HG03196 (cell line): ENCODE results near the gene LAMA4.

Experiments used
- ATAC-seq: cut with Tn5 transposase; IDR thresholded peaks from one replicate; pipeline ENCODE4 v1.9.1; 2021; ENCODE audit not compliant: unreplicated experiment

The LAMA4 gene

DNA sequence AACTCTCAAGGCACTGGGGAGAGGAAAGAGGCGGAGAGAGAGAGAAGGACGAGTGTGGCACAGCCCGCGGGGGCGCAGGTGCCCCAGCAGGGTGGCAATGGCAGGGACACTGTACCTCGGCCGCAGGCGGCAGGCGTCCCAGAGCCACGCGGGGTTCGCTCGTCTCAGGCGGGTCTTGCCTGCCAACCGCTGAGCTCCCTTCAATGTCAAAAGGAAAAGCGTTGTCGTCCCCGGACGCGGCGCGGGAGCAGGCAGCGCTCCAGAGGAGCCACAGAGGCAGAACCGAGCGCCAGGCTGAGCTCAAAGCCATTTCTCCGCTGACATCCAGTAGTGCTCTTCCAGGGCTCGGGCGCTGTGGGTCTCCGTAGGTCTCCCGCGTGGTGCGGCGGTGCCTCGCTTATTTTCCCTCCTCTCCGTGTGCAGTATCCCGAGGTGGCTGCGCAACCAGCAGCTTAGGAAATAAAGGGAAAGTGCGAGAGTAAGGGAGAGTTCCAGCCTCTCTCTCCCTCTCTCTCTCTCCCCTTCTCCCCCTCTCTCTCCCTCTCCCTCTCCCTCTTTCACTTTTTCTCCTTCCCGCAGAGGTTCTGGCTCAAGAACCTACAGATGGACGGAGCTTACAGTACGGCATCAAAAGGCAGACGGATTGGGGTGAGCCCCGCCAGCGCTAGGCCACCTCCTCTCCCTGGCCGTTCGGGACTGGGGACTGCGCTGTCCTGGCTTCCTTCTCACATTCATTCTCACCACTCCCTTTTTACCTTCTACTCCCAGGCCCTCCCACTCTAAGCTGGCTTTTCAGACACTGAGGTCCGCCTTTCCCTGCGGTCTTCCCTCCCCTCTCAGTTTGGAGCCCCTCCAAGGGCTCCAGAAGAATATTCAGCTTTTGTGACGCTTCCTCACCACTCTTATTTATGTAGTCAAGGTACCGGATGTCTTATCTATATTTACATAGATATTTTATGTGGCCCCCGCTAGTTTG is at the start of gene LAMA4:
LAMA4 (minus strand) TSS at position 727 of the 976 bp plus-strand sequence; CDS start at position 310, 417 bp downstream.
- no peak for ATAC-seq

- ATAC-seq = no peak
These were observed 47.9 kb upstream of the LAMA4 start for GRCh38 chr6:112302142-112302705.

GRCh38 chr6:112300896-112301295 is 46.5 kb upstream of the LAMA4 start:
- ATAC-seq = no peak

GRCh38 chr6:112298816-112299281 is 44.5 kb upstream of the LAMA4 start:
- ATAC-seq = no peak

DNA sequence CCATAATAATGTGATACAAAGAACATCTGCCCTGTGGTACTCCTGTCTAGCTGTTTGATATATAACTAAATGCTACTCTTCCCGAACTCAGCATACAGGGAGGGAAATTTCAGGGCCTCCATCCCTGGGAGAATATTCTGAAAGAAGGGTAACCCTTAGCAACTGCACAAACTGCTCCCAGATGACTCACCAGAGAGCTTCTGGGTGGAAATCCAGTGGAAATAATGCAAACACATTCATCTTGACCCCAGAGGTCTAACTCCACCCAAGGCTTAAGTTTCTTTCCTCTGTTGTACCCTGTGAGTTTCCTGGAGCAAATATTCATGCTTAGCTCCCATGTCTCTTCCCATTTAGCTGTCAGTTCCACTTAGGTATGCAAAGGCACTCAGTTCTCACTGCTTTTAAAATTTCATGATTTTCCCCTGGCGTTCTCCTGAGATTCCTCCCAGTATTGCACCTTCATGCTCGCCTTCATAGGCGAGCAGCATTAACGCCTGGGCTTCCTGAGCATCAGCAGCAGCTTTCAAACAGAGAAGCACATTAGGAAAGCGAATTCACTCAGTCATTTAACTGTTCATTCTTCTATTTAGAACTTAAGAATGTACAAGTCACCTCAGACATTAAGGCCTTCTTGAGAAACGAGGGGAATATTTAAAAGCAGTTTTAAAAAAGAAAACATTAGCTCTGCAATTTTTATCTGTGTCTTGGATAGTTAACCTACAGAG is 43.8 kb upstream of the LAMA4 start:
- ATAC-seq = no peak

DNA sequence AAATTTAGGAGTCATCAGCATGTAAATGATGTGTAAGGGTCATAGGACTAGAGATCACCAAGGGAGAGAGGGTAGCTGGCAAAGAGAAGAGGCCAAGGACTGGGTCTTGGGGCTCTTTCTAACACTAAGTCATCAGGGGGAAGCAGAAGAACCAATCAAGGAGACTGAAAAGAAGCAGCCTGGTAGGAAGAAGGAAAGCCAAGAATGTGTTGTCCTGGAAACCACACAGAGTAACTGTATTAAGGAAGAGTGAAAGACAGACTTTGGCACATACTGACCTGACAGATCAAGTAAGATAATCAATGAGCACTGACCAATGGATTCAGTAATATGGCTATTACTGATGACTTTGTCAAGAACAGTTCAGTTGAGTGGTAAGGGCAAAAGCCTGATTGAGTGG is 42.3 kb upstream of the LAMA4 start:
- no peak for ATAC-seq

DNA sequence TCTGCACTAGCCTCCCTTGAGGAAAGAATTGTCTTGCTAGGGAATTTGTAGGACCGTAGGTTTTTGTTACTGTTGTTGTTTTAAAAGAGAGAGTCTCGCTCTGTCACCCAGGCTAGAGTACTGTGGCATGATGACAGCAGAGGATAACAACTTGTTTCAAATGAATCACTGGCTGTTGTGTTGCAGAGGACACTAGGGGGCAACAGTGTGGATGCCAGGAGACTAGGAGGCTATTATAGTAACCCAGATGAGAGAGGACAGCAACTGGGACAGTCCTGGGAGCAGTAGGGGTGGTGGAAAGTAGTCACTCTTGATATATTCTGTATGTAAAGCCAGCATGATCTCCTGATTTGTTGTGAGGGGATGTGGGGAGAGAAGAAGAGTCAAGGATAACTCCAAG is 41.8 kb upstream of the LAMA4 start:
- no peak for ATAC-seq

DNA sequence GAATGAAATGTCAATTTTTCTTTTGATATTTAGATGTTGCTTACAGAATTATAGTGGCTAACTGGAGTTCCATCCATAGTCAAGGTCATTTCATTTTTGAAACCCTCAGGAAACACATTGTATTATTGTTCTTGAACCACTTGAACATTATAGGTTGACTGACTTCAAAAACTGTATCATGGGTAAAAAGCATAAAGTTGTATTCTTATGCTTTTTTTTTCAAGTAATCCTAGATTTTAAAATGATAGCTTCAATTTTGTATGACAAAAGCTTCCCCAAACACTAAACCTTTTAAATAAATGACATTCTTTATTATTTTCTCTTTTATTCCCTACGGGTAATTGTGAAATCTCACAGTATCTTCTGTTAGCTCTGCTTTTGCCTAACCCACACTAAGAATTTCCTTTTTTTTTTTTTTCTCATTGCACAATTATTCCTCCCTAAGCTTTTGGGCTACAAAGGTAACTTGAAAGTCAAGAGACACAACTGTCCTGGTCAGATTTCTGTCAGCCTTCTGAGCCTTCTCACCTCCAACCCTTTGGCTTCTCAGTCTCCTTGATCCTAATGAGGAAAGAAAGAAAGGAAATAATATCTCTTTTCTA is 36.9 kb upstream of the LAMA4 start:
- ATAC-seq = no peak

- no peak for ATAC-seq
These were observed 34.7 kb upstream of the LAMA4 start for GRCh38 chr6:112289038-112289566.

DNA sequence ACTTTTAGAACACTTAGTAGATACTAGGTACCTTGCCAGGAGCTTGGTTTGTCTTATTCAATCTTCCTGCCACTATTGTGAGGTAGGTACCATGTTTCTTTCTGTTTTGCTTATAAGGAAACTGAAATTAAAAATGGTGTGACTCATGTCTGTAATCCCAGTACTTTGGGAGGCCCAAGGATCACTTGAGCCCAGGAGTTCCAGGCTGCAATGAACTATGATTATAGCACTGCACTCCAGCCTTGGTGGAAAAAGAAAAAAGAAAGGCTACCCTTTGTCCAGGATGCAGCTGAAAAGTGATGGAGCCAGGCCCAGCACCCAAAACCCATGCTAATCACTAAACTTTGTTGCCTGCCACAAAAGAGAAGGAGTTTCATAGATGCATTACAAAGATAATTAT is 34.1 kb upstream of the LAMA4 start:
- no peak for ATAC-seq

DNA sequence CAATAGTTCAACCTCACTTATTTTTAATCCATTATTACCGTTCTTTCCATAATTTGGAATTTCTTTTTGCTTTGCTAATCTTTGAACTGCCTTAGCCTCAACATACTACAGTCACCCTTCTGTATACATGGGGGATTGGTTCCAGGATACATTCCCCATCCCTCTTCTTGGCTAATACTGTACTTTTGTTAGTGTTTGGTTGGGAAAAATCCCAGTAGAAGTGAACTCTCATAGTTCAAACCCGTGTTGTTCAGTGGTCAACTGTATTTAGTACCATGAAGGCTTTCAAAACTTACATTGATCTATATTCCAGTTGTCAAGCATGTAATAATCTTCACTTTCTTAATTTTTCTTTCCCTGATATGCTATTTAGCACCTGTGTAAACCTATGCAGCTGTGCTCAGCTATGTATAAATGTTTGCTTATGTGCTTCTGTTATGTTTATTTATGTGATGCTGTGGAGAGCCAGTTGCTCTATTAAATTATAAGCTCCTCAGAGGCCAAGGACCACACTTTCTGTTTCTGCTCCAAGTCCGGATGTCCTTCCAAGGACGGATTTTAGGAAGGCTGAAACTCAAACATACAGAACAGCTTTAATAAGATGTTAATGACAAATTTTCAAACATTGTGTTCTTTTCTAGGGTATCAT is 33.3 kb upstream of the LAMA4 start:
- ATAC-seq = no peak

DNA sequence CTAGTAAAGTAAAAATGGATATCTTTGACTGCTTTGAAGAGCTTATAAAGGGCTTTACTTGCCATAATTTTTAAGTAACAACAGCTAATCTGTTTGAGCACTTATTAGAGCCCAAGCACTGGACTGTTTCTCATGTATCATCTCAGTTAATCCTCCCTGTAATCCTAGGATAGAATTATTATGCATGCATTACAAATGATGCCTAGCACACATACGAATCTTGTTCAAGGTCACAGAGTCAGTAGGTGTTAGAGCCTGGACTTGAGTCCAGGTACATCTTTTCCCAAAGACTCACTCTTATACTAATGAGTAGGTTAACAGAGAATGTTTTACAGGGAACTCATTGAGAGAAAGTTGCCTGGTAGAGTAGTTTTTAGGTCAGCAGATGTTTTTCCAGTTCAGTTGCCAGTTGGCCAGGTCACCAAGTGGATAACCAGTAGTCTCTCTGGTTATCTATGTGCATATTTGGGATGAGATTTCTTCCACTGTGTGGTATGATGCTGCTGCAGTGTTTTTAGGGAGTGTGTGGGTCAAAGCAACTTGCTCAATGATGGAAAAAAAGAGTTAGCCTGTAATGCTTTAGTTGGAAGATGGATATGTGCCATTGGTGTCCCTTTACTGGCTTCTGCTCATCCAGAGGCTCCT is 32.3 kb upstream of the LAMA4 start:
- no peak for ATAC-seq

- peak; percentile 86 for ATAC-seq
These were observed 31.6 kb upstream of the LAMA4 start for GRCh38 chr6:112286010-112286409.

- no peak for ATAC-seq
These were observed 30.2 kb upstream of the LAMA4 start for GRCh38 chr6:112284603-112285002.

GRCh38 chr6:112283621-112284020 is 29.3 kb upstream of the LAMA4 start:
- no peak for ATAC-seq

GRCh38 chr6:112281821-112282615 is 27.7 kb upstream of the LAMA4 start:
- ATAC-seq = no peak

GRCh38 chr6:112279031-112279935 is 24.9 kb upstream of the LAMA4 start:
- no peak for ATAC-seq

DNA sequence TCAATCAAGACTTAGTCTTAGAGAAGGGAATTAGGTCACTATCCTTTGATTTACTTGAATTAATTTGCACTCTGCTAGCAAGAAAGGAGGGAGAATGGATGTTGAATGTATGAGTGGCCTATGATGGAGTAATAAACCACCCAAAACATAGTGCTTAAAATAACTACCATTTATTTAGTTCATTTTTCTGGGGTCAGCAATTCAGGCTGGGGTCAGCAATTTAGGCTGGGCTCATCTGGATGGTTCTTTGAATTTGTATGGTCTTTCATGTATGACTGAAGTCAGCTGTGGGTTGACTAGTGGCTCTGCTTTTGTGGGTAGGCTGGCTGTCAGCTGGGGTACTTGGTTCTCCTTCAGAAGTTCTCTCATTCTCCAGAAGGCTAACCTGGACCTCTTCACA is 21.0 kb upstream of the LAMA4 start:
- no peak for ATAC-seq
